OCI-LY1 (cell line): ENCODE data around the gene SYT9.

Experiments
- H2AFZ ChIP-seq: fragments of 200-600 bp; sonication (generic), shearing (Covaris generic); 2 replicates; pipeline ENCODE4 v1.6.0; 2014; ENCODE audit warnings: antibody characterized with exemption, mild to moderate bottlenecking, low read length
- H3F3A ChIP-seq: fragments of 200-600 bp; sonication (generic), shearing (Covaris generic); 2 replicates; pipeline ENCODE4 v1.6.0; 2014; ENCODE audit warnings: mild to moderate bottlenecking, antibody characterized with exemption, low read length, moderate library complexity; ENCODE audit not compliant: insufficient read depth
- H3K27ac ChIP-seq: fragments of 200-600 bp; sonication (generic); 2 replicates; pipeline ENCODE4 v1.5.1; 2014; ENCODE audit warnings: low read length, mixed run types, mild to moderate bottlenecking, low read depth; ENCODE audit not compliant: poor library complexity, severe bottlenecking
- H3K27me3 ChIP-seq: fragments of 200-600 bp; sonication (generic); 2 replicates; pipeline ENCODE4 v1.6.0; 2014; ENCODE audit warnings: antibody characterized with exemption, mild to moderate bottlenecking, low read length, moderate library complexity; ENCODE audit not compliant: insufficient read depth
- H3K36me3 ChIP-seq: fragments of 200-600 bp; sonication (generic); 2 replicates; pipeline ENCODE4 v1.6.1; 2014; ENCODE audit warnings: mild to moderate bottlenecking, antibody characterized with exemption, low read length, moderate library complexity, mixed read lengths; ENCODE audit not compliant: insufficient read depth
- H3K4me1 ChIP-seq: fragments of 200-600 bp; sonication (generic); 2 replicates; pipeline ENCODE4 v1.5.1; 2014; ENCODE audit warnings: mild to moderate bottlenecking, low read length, moderate library complexity; ENCODE audit not compliant: insufficient read depth, severe bottlenecking
- H3K4me2 ChIP-seq: fragments of 200-600 bp; sonication (generic), shearing (Covaris generic); 2 replicates; pipeline ENCODE4 v1.6.1; 2014; ENCODE audit warnings: low read length
- H3K4me3 ChIP-seq: fragments of 200-600 bp; sonication (generic); 2 replicates; pipeline ENCODE4 v1.5.1; 2014; ENCODE audit warnings: low read length, low read depth, mild to moderate bottlenecking, mixed read lengths; ENCODE audit not compliant: poor library complexity, severe bottlenecking
- H3K79me2 ChIP-seq: fragments of 200-600 bp; shearing (Covaris generic); 2 replicates; pipeline ENCODE4 v1.6.1; 2016; ENCODE audit warnings: mixed run types, low read length, mixed read lengths; ENCODE audit not compliant: insufficient read depth
- H3K9ac ChIP-seq: fragments of 200-600 bp; sonication (generic), shearing (Covaris generic); 2 replicates; pipeline ENCODE4 v1.6.1; 2014; ENCODE audit warnings: mild to moderate bottlenecking, low read length, mixed read lengths
- H3K9me2 ChIP-seq: fragments of 200-600 bp; sonication (generic), shearing (Covaris generic); 2 replicates; pipeline ENCODE4 v1.6.1; 2014; ENCODE audit warnings: low read depth, mild to moderate bottlenecking, low read length, mixed read lengths
- H3K9me3 ChIP-seq: fragments of 200-600 bp; shearing (Covaris generic); 2 replicates; pipeline ENCODE4 v1.6.1; 2014; ENCODE audit warnings: low read length, mixed read lengths
- H4K20me1 ChIP-seq: fragments of 200-600 bp; sonication (generic), shearing (Covaris generic); 2 replicates; pipeline ENCODE4 v1.6.0; 2016; ENCODE audit warnings: mild to moderate bottlenecking, low read length; ENCODE audit not compliant: insufficient read depth
- CTCF ChIP-seq: fragments of 200-600 bp; sonication (generic), shearing (Covaris generic); IDR thresholded peaks from 2 replicates; pipeline ENCODE4 v1.5.1; 2017; ENCODE audit warnings: mild to moderate bottlenecking, antibody characterized with exemption, low read length, moderate library complexity, mixed read lengths
- EZH2 ChIP-seq: fragments of 200-600 bp; sonication (generic), shearing (Covaris generic); IDR thresholded peaks from 2 replicates; pipeline ENCODE4 v1.8.0; 2017; ENCODE audit warnings: borderline replicate concordance, mixed run types, mild to moderate bottlenecking, antibody characterized with exemption, low read length, moderate library complexity, mixed read lengths

The SYT9 gene

GRCh38 chr11:7501251-7501650 is 249.5 kb downstream of the SYT9 start:
- no peaks in the 10 kb centered on the region for H3K36me3 ChIP-seq
- no peaks in the 10 kb centered on the region for H4K20me1 ChIP-seq
- H3F3A ChIP-seq = no peaks in the 10 kb centered on the region
- peaks cover 19% of the 10 kb centered on the region for H3K4me1 ChIP-seq
- H2AFZ ChIP-seq = no peak overlapping the region
- no peak overlapping the region for H3K27ac ChIP-seq
- H3K27me3 ChIP-seq = no peaks in the 10 kb centered on the region
- no peak for TF ChIP-seq EZH2
- no peak for TF ChIP-seq CTCF
- no peaks in the 10 kb centered on the region for H3K79me2 ChIP-seq
- H3K9ac ChIP-seq = no peak overlapping the region
- H3K9me3 ChIP-seq = no peaks in the 10 kb centered on the region
- no peak overlapping the region for H3K4me2 ChIP-seq
- no peaks in the 10 kb centered on the region for H3K9me2 ChIP-seq
- H3K4me3 ChIP-seq = no peak overlapping the region

GRCh38 chr11:7501894-7502293 is 250.2 kb downstream of the SYT9 start:
- Histone ChIP-seq H2AFZ (no peak overlapping the region), H3K27ac (no peak overlapping the region), H3K9ac (no peak overlapping the region), H3K79me2 (no peaks in the 10 kb centered on the region), H3K9me3 (no peaks in the 10 kb centered on the region), H3K36me3 (no peaks in the 10 kb centered on the region; the same call in 1 of the 2 replicates), H3K4me1 (peaks cover 15% of the 10 kb centered on the region), H3K4me2 (no peak overlapping the region), H3K4me3 (no peak overlapping the region), H4K20me1 (no peaks in the 10 kb centered on the region), H3K9me2 (no peaks in the 10 kb centered on the region), H3K27me3 (no peaks in the 10 kb centered on the region), H3F3A (no peaks in the 10 kb centered on the region)
- no peak for TF ChIP-seq EZH2
- no peak for TF ChIP-seq CTCF

GRCh38 chr11:7506243-7506642 is 254.5 kb downstream of the SYT9 start:
- Histone ChIP-seq H3K4me1 (peaks cover 9% of the 10 kb centered on the region), H3K27ac (no peak overlapping the region), H3K36me3 (no peaks in the 10 kb centered on the region; the same call in 1 of the 2 replicates), H3K9ac (no peak overlapping the region), H3K27me3 (no peaks in the 10 kb centered on the region), H3K79me2 (no peaks in the 10 kb centered on the region), H2AFZ (no peak overlapping the region), H3K4me3 (no peak overlapping the region), H3K9me3 (no peaks in the 10 kb centered on the region), H3K4me2 (no peak overlapping the region), H4K20me1 (no peaks in the 10 kb centered on the region), H3F3A (no peaks in the 10 kb centered on the region), H3K9me2 (no peaks in the 10 kb centered on the region)
- TF ChIP-seq EZH2 = no peak
- TF ChIP-seq CTCF = no peak
